ENCODE measurements around the gene FLVCR1. TPM values are rescaled to one million over a fixed set of nuclear protein-coding genes. Genes with fewer than 3 reads are reported as not detected.

FLVCR1 gene
- polyA plus RNA-seq, 1 experiment = 2.0 TPM

- CTCF ChIA-PET = interaction anchor here (1.0 to 1.3 kb wide), 2 partner anchors 21 to 131 kb away, joined by 3 read pairs; no protein-coding TSS in a partner anchor
These were observed 87.5 kb downstream of the FLVCR1 start for GRCh38 chr1:212945463-212946160.

GRCh38 chr1:212946872-212947271, 88.8 kb downstream of the FLVCR1 start:
- POLR2A ChIA-PET = no interaction called here
- CTCF ChIA-PET = interaction anchor here (1.3 kb wide), 1 partner anchor 19 kb away, joined by 3 read pairs; no protein-coding TSS in a partner anchor
- no peak for TF ChIP-seq CTCF (IDR thresholded peaks at IDR 0.05; ENCODE audit: low read depth, low read length)

More at GRCh38 chr1:212945463-212946160, 87.5 kb downstream of the FLVCR1 start:
- H3K9me3 ChIP-seq (ENCODE audit: control insufficient read depth, insufficient read depth, low read length) = peaks cover 3% of the 10 kb centered on the region
- no peak for DNase-seq (ENCODE audit: low read depth, low spot score)
- peaks cover 16% of the 10 kb centered on the region for H3K27me3 ChIP-seq (ENCODE audit: control insufficient read depth, insufficient read depth, low read length)
- POLR2A ChIA-PET = no interaction called here
- no peak overlapping the region for H3K4me3 ChIP-seq (ENCODE audit: low read depth, low read length)
- TF ChIP-seq CTCF (IDR thresholded peaks at IDR 0.05; ENCODE audit: low read depth, low read length) = no peak
- H3K27ac ChIP-seq (ENCODE audit: low read depth, low read length) = no peak overlapping the region

More at GRCh38 chr1:212946872-212947271, 88.8 kb downstream of the FLVCR1 start:
- Histone ChIP-seq H3K27me3 (ENCODE audit: control insufficient read depth, insufficient read depth, low read length) (peaks cover 16% of the 10 kb centered on the region), H3K4me3 (ENCODE audit: low read depth, low read length) (no peak overlapping the region), H3K27ac (ENCODE audit: low read depth, low read length) (no peak overlapping the region), H3K9me3 (ENCODE audit: control insufficient read depth, insufficient read depth, low read length) (no peaks in the 10 kb centered on the region; the same call in 1 of the 2 replicates)
- DNase-seq (ENCODE audit: low read depth, low spot score) = no peak

Small RNA genes within 50 kb of the gene (small RNA-seq; reads per million reads assigned to genes)
- gene AC104333.1 (ENCODE audit: insufficient read length, low read depth) (not detected), gene AC104333.2 (ENCODE audit: insufficient read length, low read depth) (not detected)

Other genes with a start within 250 kb of the FLVCR1 start
- 5.5 TPM in 2 replicates for gene ATF3, start 249.5 kb upstream of the FLVCR1 start, polyA plus RNA-seq (2011; rRNA removed)
- 1.4 and 1.5 TPM in 2 replicates for gene BATF3, start 158.4 kb upstream of the FLVCR1 start, polyA plus RNA-seq (2011; rRNA removed)
- gene NSL1, start 66.5 kb upstream of the FLVCR1 start, polyA plus RNA-seq (2011; rRNA removed) = 26.7 and 33.8 TPM in 2 replicates
- gene TATDN3, start 66.4 kb upstream of the FLVCR1 start, polyA plus RNA-seq (2011; rRNA removed) = 12.4 and 16.3 TPM in 2 replicates
- not detected in 2 replicates for gene SPATA45, start 10.6 kb upstream of the FLVCR1 start, polyA plus RNA-seq (2011; rRNA removed)
- gene VASH2, start 92.3 kb downstream of the FLVCR1 start, polyA plus RNA-seq (2011; rRNA removed) = 4.2 and 5.9 TPM in 2 replicates
- 25.1 and 30.6 TPM in 2 replicates for gene ANGEL2, start 157.6 kb downstream of the FLVCR1 start, polyA plus RNA-seq (2011; rRNA removed)
- gene RPS6KC1, start 193.0 kb downstream of the FLVCR1 start, polyA plus RNA-seq (2011; rRNA removed) = 20.0 and 25.3 TPM in 2 replicates

All from AG04450 (cell line).